ENCODE results near the gene TRAPPC2L. TPM values are rescaled to one million over a fixed set of nuclear protein-coding genes. Genes with fewer than 3 reads are reported as not detected.

The TRAPPC2L gene
- total RNA-seq, 1 experiment from 2014 or later, result 94.1 TPM

DNA sequence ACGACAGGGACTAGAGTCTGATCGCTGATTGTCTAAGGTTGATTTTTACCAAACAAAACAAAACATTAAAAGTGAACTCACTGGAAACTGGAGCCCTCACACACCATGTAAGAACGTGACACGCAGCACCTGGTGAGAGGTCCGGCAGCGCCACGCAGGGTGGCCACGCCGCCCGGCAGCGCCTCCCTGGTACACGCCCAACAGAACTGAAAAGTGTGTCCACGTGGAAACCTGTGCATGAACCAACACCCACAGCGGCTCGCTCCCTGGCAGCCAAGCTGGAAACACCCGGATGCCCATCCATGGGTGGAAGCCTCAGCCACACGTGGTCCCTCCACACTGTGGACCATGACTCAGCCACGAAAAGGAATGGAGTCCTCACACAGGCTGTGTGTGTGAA is 9.3 kb upstream of the TRAPPC2L start (continued):
- TF ChIP-seq TCF7L2 (IDR thresholded peaks at IDR 0.05; ENCODE audit: borderline replicate concordance, extremely low read depth, insufficient read depth, insufficient read length), result no peak
- TF ChIP-seq POLR2AphosphoS5 (IDR thresholded peaks at IDR 0.05; ENCODE audit: low read depth, low read length), result no peak
- no peak for TF ChIP-seq JUND (IDR thresholded peaks at IDR 0.05)

DNA sequence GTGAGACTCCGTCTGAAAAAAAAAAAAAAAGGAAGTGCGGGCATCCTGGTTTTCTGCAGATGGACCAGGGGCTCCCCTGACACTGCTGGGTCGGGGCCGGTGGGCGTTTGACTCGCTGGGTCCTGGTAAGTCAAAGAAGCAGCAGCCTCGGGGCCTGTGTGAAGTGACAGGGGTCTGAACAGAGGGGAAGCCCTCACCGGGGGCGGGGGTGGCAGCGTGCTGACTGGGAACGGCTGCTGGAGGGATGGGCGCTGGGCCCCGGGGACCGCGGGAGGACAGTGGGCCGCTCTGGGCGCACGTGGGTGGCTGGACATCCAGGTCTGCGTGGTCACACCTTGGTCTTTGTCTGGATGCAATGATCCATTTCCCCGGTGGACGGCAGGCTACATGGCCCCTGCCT is 8.4 kb upstream of the TRAPPC2L start:
- ChIA-PET POLR2A (interaction anchor here (1.1 to 1.7 kb wide), 3 partner anchors 9 to 711 kb away, joined by 3 to 5 read pairs (median 4); partner anchors contain the start of genes APRT, GALNS and TRAPPC2L), RAD21 (ENCODE audit: low non-redundant PET in 1 of 2, low total read pairs in 2 of 2, uncharacterized antibody in 2 of 2, unreplicated experiment in 2 of 2) (no interaction called here), CTCF (no interaction called here)
- intact Hi-C loops (cut with micrococcal nuclease), result no loop called here
- Histone ChIP-seq H3K27me3 (ENCODE audit: insufficient read depth, low read length) (no peaks in the 10 kb centered on the region), H3K79me2 (ENCODE audit: insufficient read depth, low read length) (no peaks in the 10 kb centered on the region), H3K9ac (ENCODE audit: low read length) (no peak overlapping the region), H3K36me3 (ENCODE audit: control insufficient read depth in 1 of 2, insufficient read depth in 2 of 2, low read length in 2 of 2) (no peaks in the 10 kb centered on the region), H3K9me3 (ENCODE audit: control insufficient read depth in 1 of 2, insufficient read depth in 1 of 2, low read depth in 1 of 2, low read length in 2 of 2) (no peaks in the 10 kb centered on the region), H4K20me1 (ENCODE audit: insufficient read depth) (no peaks in the 10 kb centered on the region), H2AFZ (ENCODE audit: low read depth, low read length, poor library complexity, severe bottlenecking) (no peak overlapping the region), H3K4me3 (replicated peaks in 1 of 2; ENCODE audit: low read depth in 1 of 2, low read length in 2 of 2) (no peak overlapping the region), H3K9me2 (ENCODE audit: insufficient read depth) (no peaks in the 10 kb centered on the region), H3K4me1 (ENCODE audit: control insufficient read depth in 1 of 2, insufficient read depth in 2 of 2, low read length in 2 of 2) (no peaks in the 10 kb centered on the region), H3K27ac (ENCODE audit: low read depth, low read length) (no peak overlapping the region), H3K4me2 (ENCODE audit: low read length) (no peak overlapping the region)
- no peak for DNase-seq (ENCODE audit: low read depth, low spot score)
- no peak for ATAC-seq
- TF ChIP-seq SP1 (IDR thresholded peaks at IDR 0.05; ENCODE audit: low read depth), result no peak
- TF ChIP-seq POLR2A (IDR thresholded peaks at IDR 0.05; ENCODE audit: borderline replicate concordance, extremely low read depth, insufficient read depth, insufficient read length), result no peak
- TF ChIP-seq, protein P1, sequence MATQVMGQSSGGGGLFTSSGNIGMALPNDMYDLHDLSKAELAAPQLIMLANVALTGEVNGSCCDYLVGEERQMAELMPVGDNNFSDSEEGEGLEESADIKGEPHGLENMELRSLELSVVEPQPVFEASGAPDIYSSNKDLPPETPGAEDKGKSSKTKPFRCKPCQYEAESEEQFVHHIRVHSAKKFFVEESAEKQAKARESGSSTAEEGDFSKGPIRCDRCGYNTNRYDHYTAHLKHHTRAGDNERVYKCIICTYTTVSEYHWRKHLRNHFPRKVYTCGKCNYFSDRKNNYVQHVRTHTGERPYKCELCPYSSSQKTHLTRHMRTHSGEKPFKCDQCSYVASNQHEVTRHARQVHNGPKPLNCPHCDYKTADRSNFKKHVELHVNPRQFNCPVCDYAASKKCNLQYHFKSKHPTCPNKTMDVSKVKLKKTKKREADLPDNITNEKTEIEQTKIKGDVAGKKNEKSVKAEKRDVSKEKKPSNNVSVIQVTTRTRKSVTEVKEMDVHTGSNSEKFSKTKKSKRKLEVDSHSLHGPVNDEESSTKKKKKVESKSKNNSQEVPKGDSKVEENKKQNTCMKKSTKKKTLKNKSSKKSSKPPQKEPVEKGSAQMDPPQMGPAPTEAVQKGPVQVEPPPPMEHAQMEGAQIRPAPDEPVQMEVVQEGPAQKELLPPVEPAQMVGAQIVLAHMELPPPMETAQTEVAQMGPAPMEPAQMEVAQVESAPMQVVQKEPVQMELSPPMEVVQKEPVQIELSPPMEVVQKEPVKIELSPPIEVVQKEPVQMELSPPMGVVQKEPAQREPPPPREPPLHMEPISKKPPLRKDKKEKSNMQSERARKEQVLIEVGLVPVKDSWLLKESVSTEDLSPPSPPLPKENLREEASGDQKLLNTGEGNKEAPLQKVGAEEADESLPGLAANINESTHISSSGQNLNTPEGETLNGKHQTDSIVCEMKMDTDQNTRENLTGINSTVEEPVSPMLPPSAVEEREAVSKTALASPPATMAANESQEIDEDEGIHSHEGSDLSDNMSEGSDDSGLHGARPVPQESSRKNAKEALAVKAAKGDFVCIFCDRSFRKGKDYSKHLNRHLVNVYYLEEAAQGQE (IDR thresholded peaks at IDR 0.05; ENCODE audit: low read depth), result no peak
- BruUV-seq (replicated peaks), result no TSS peak

Measured in HCT116 (cell line).